OCI-LY1 (cell line): ENCODE results near the gene CFAP97D2.

Experiments used
- H2AFZ ChIP-seq: fragments of 200-600 bp; sonication (generic), shearing (Covaris generic); 2 replicates; pipeline ENCODE4 v1.6.0; 2014; ENCODE audit warnings: antibody characterized with exemption, mild to moderate bottlenecking, low read length
- H3F3A ChIP-seq: fragments of 200-600 bp; sonication (generic), shearing (Covaris generic); 2 replicates; pipeline ENCODE4 v1.6.0; 2014; ENCODE audit warnings: mild to moderate bottlenecking, antibody characterized with exemption, low read length, moderate library complexity; ENCODE audit not compliant: insufficient read depth
- H3K27ac ChIP-seq: fragments of 200-600 bp; sonication (generic); 2 replicates; pipeline ENCODE4 v1.5.1; 2014; ENCODE audit warnings: low read length, mixed run types, mild to moderate bottlenecking, low read depth; ENCODE audit not compliant: poor library complexity, severe bottlenecking
- H3K27me3 ChIP-seq: fragments of 200-600 bp; sonication (generic); 2 replicates; pipeline ENCODE4 v1.6.0; 2014; ENCODE audit warnings: antibody characterized with exemption, mild to moderate bottlenecking, low read length, moderate library complexity; ENCODE audit not compliant: insufficient read depth
- H3K36me3 ChIP-seq: fragments of 200-600 bp; sonication (generic); 2 replicates; pipeline ENCODE4 v1.6.1; 2014; ENCODE audit warnings: mild to moderate bottlenecking, antibody characterized with exemption, low read length, moderate library complexity, mixed read lengths; ENCODE audit not compliant: insufficient read depth
- H3K4me1 ChIP-seq: fragments of 200-600 bp; sonication (generic); 2 replicates; pipeline ENCODE4 v1.5.1; 2014; ENCODE audit warnings: mild to moderate bottlenecking, low read length, moderate library complexity; ENCODE audit not compliant: insufficient read depth, severe bottlenecking
- H3K4me2 ChIP-seq: fragments of 200-600 bp; sonication (generic), shearing (Covaris generic); 2 replicates; pipeline ENCODE4 v1.6.1; 2014; ENCODE audit warnings: low read length
- H3K4me3 ChIP-seq: fragments of 200-600 bp; sonication (generic); 2 replicates; pipeline ENCODE4 v1.5.1; 2014; ENCODE audit warnings: low read length, low read depth, mild to moderate bottlenecking, mixed read lengths; ENCODE audit not compliant: poor library complexity, severe bottlenecking
- H3K79me2 ChIP-seq: fragments of 200-600 bp; shearing (Covaris generic); 2 replicates; pipeline ENCODE4 v1.6.1; 2016; ENCODE audit warnings: mixed run types, low read length, mixed read lengths; ENCODE audit not compliant: insufficient read depth
- H3K9ac ChIP-seq: fragments of 200-600 bp; sonication (generic), shearing (Covaris generic); 2 replicates; pipeline ENCODE4 v1.6.1; 2014; ENCODE audit warnings: mild to moderate bottlenecking, low read length, mixed read lengths
- H3K9me2 ChIP-seq: fragments of 200-600 bp; sonication (generic), shearing (Covaris generic); 2 replicates; pipeline ENCODE4 v1.6.1; 2014; ENCODE audit warnings: low read depth, mild to moderate bottlenecking, low read length, mixed read lengths
- H3K9me3 ChIP-seq: fragments of 200-600 bp; shearing (Covaris generic); 2 replicates; pipeline ENCODE4 v1.6.1; 2014; ENCODE audit warnings: low read length, mixed read lengths
- H4K20me1 ChIP-seq: fragments of 200-600 bp; sonication (generic), shearing (Covaris generic); 2 replicates; pipeline ENCODE4 v1.6.0; 2016; ENCODE audit warnings: mild to moderate bottlenecking, low read length; ENCODE audit not compliant: insufficient read depth
- EZH2 ChIP-seq: fragments of 200-600 bp; sonication (generic), shearing (Covaris generic); IDR thresholded peaks from 2 replicates; pipeline ENCODE4 v1.8.0; 2017; ENCODE audit warnings: borderline replicate concordance, mixed run types, mild to moderate bottlenecking, antibody characterized with exemption, low read length, moderate library complexity, mixed read lengths
- TF ChIP-seq, protein P1 (sequence below): fragments of 200-600 bp; sonication (generic), shearing (Covaris generic); IDR thresholded peaks from 2 replicates; pipeline ENCODE4 v1.5.1; 2017; ENCODE audit warnings: mild to moderate bottlenecking, antibody characterized with exemption, low read length, moderate library complexity, mixed read lengths

Gene CFAP97D2

DNA sequence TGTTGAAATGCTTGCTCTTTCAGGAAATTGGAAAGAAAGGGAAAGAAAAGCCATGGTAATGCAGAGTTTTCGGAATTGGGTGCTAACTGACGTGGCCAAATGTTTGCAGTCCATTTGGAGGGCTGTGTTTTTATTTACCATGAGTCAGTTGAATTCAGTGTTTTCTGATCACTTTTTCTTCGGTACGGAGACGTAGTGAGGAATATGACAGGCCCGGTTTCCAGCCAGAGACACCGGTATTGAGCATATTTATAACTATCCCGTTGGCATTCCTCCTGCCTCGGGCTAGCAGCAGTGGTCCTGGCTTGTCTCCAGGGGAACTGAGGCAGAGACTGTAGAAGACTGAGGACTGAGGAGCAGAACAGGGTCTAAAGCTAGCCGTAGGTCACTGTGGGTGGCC is 56.6 kb downstream of the CFAP97D2 start:
- no peaks in the 10 kb centered on the region for H3F3A ChIP-seq
- H3K27ac ChIP-seq = no peak overlapping the region
- no peak overlapping the region for H2AFZ ChIP-seq
- H3K27me3 ChIP-seq = no peaks in the 10 kb centered on the region
- peak overlapping the region; percentile 78 for H3K9ac ChIP-seq
- peak overlapping the region; percentile 93 for H3K4me2 ChIP-seq
- peak overlapping the region; percentile 78 for H3K4me3 ChIP-seq
- H3K9me2 ChIP-seq = no peaks in the 10 kb centered on the region
- peaks cover 13% of the 10 kb centered on the region for H3K79me2 ChIP-seq
- H4K20me1 ChIP-seq = no peaks in the 10 kb centered on the region
- H3K9me3 ChIP-seq = 0 out of 2 replicates have a peak, but pooled peaks cover 2% of the 10 kb centered on the region
- peaks cover 41% of the 10 kb centered on the region for H3K36me3 ChIP-seq
- TF ChIP-seq EZH2 = no peak
- TF ChIP-seq, protein P1, sequence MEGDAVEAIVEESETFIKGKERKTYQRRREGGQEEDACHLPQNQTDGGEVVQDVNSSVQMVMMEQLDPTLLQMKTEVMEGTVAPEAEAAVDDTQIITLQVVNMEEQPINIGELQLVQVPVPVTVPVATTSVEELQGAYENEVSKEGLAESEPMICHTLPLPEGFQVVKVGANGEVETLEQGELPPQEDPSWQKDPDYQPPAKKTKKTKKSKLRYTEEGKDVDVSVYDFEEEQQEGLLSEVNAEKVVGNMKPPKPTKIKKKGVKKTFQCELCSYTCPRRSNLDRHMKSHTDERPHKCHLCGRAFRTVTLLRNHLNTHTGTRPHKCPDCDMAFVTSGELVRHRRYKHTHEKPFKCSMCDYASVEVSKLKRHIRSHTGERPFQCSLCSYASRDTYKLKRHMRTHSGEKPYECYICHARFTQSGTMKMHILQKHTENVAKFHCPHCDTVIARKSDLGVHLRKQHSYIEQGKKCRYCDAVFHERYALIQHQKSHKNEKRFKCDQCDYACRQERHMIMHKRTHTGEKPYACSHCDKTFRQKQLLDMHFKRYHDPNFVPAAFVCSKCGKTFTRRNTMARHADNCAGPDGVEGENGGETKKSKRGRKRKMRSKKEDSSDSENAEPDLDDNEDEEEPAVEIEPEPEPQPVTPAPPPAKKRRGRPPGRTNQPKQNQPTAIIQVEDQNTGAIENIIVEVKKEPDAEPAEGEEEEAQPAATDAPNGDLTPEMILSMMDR = no peak
- H3K4me1 ChIP-seq = peaks cover 15% of the 10 kb centered on the region

DNA sequence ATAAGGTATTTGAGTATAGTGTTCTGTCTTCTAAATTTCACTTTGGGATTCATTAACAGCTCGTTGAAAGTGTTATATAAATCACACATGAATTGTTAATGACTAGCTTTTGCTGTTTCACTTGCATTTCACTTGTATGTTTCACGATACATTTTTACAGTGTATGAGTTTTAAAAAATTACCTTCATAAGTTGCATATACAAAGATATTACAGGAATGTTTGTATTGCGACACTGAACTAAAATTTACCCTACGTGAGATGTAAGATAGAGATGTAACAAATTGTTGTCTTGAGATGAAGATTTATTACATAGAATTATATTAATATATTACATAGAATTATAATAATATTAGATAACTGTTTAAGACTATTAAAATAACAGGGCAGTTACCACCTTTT is 57.2 kb downstream of the CFAP97D2 start:
- peak overlapping the region; percentile 78 for H3K9ac ChIP-seq
- H3K4me3 ChIP-seq = peak overlapping the region; percentile 78

DNA sequence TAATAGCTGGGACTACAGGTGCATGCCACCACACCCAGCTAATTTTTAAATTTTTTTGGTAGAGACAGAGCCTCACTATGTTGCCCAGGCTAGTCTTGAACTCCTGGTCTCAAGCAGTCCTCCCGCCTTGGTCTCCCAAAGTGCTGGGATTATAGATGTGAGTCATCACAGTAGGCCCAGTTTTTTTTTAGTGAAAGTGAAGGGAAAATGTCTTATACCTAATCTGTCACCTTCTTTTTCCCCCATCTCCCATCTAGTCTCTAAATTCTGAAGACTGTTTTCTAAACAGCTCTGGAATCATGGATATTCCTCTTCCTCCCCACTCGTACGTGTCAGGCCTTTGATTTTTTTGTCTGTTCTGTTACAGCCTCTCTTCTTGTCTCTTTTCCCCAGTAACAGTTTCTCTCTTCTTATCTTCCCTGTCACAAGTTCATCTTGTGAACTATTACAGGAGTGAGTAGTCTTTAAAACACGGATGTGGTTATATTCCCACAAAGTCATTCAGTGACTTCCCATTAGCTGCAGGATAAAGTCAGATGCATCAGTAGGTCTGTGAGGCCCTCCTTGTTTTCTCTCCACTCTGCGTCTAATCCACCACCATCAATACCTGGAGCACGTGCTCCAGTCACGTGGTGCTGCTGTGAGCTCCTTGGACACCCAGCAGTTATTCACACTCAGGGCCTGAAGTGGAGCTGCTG is 58.5 kb downstream of the CFAP97D2 start:
- Histone ChIP-seq H3F3A (no peaks in the 10 kb centered on the region), H3K4me3 (no peak overlapping the region), H3K36me3 (peaks cover 59% of the 10 kb centered on the region), H3K9me2 (no peaks in the 10 kb centered on the region), H3K9me3 (0 out of 2 replicates have a peak, but pooled peaks cover 2% of the 10 kb centered on the region), H3K27ac (no peak overlapping the region), H3K4me1 (peaks cover 15% of the 10 kb centered on the region), H4K20me1 (no peaks in the 10 kb centered on the region), H3K4me2 (no peak overlapping the region), H3K9ac (no peak overlapping the region), H2AFZ (no peak overlapping the region), H3K27me3 (no peaks in the 10 kb centered on the region), H3K79me2 (peaks cover 13% of the 10 kb centered on the region)
- no peak for TF ChIP-seq EZH2
- TF ChIP-seq, protein P1 = no peak

More for the DNA sequence above, 57.2 kb downstream of the CFAP97D2 start:
- Histone ChIP-seq H3K4me2 (peak overlapping the region; percentile 93), H3K4me1 (peaks cover 15% of the 10 kb centered on the region), H3K9me2 (no peaks in the 10 kb centered on the region), H3K36me3 (peaks cover 46% of the 10 kb centered on the region), H3K27me3 (no peaks in the 10 kb centered on the region), H3F3A (no peaks in the 10 kb centered on the region), H3K9me3 (0 out of 2 replicates have a peak, but pooled peaks cover 2% of the 10 kb centered on the region), H3K79me2 (peaks cover 13% of the 10 kb centered on the region), H3K27ac (no peak overlapping the region), H2AFZ (no peak overlapping the region), H4K20me1 (no peaks in the 10 kb centered on the region)
- TF ChIP-seq, protein P1 = no peak
- TF ChIP-seq EZH2 = no peak
